IMR-90 (cell line): ENCODE measurements around the gene CBX8. TPM values are rescaled to one million over a fixed set of nuclear protein-coding genes. Genes with fewer than 3 reads are reported as not detected.

Source experiments
- ATAC-seq: fragments of 200-7000 bp; cut with Tn5 transposase; 2 replicates; pipeline ENCODE4 v1.9.1; 2020; ENCODE audit warnings: low read depth, mild to moderate bottlenecking, moderate library complexity
- BruUV-seq: library from RNA; stranded (reverse); fragments of 400-500 nt; replicated peaks from 2 replicates; lab custom pipeline; 2021; lab: Mats Ljungman, UMichigan
- CTCF ChIA-PET: fragments of 300-600 bp; formaldehyde crosslinking; extraction: SDS; loops from one replicate; lab custom pipeline; 2021; ENCODE audit warnings: antibody characterized with exemption; lab: Yijun Ruan, JAX
- POLR2A ChIA-PET: fragments of 300-600 bp; sonication (Branson Sonifier 250); formaldehyde crosslinking; loops from one replicate; lab custom pipeline; 2022; ENCODE audit warnings: antibody characterized with exemption; ENCODE audit not compliant: unreplicated experiment; lab: Charles Lee
- DNase-seq: peaks from one replicate; pipeline ENCODE4 v3.0.0; 2013
- H2AFZ ChIP-seq: replicated peaks from 2 replicates; pipeline ENCODE3; 2013; ENCODE audit warnings: low read length, mild to moderate bottlenecking; ENCODE audit not compliant: poor library complexity
- H2AK5ac ChIP-seq: 2 replicates; pipeline ENCODE4 v1.6.1; 2013; ENCODE audit warnings: low read depth, low read length, inconsistent platforms
- H2AK9ac ChIP-seq: replicated peaks from 2 replicates; pipeline ENCODE3; 2013; ENCODE audit warnings: mild to moderate bottlenecking, low read depth, low read length, moderate library complexity; ENCODE audit not compliant: poor library complexity
- H2BK120ac ChIP-seq: 2 replicates; pipeline ENCODE4 v1.6.1; 2013; ENCODE audit warnings: low read depth, low read length, inconsistent platforms
- H2BK15ac ChIP-seq: 3 replicates; pipeline ENCODE4 v1.6.1; 2013; ENCODE audit warnings: low read depth, low read length, inconsistent platforms
- H2BK20ac ChIP-seq: 2 replicates; pipeline ENCODE4 v1.6.1; 2013; ENCODE audit warnings: low read depth, mild to moderate bottlenecking, inconsistent platforms, low read length, moderate library complexity
- H2BK5ac ChIP-seq: 2 replicates; pipeline ENCODE4 v1.6.1; 2013; ENCODE audit warnings: mild to moderate bottlenecking, low read depth, low read length, inconsistent platforms; ENCODE audit not compliant: poor library complexity, severe bottlenecking
- H3K14ac ChIP-seq: replicated peaks from 2 replicates; pipeline ENCODE4 v1.6.1; 2013; ENCODE audit warnings: low read depth, low read length, inconsistent platforms
- H3K18ac ChIP-seq: 2 replicates; pipeline ENCODE4 v1.6.1; 2013; ENCODE audit warnings: low read depth, low read length, control low read depth
- H3K23ac ChIP-seq: 2 replicates; pipeline ENCODE4 v1.6.1; 2013; ENCODE audit warnings: low read depth, low read length, inconsistent platforms
- H3K27ac ChIP-seq: 2 replicates; pipeline ENCODE4 v1.5.1; 2013; ENCODE audit warnings: mild to moderate bottlenecking, control low read depth, low read length; ENCODE audit not compliant: insufficient read depth
- H3K27me3 ChIP-seq: 2 replicates; pipeline ENCODE4 v1.6.1; 2013; ENCODE audit warnings: low read length; ENCODE audit not compliant: control insufficient read depth, insufficient read depth
- H3K36me3 ChIP-seq: 2 replicates; pipeline ENCODE4 v1.6.1; 2013; ENCODE audit warnings: low read length, mixed read lengths; ENCODE audit not compliant: control insufficient read depth, insufficient read depth
- H3K4ac ChIP-seq: 2 replicates; pipeline ENCODE4 v1.6.1; 2013; ENCODE audit warnings: low read depth, low read length, inconsistent platforms
- H3K4me1 ChIP-seq: 2 replicates; pipeline ENCODE4 v1.6.1; 2013; ENCODE audit warnings: low read length, mixed read lengths; ENCODE audit not compliant: control insufficient read depth, insufficient read depth
- H3K4me2 ChIP-seq: 2 replicates; pipeline ENCODE4 v1.6.1; 2013; ENCODE audit warnings: low read depth, mild to moderate bottlenecking, control low read depth, low read length, moderate library complexity
- H3K4me3 ChIP-seq: 2 replicates; pipeline ENCODE4 v1.5.1; 2013; ENCODE audit warnings: low read depth, mild to moderate bottlenecking, control low read depth, low read length, moderate library complexity; ENCODE audit not compliant: insufficient read depth
- H3K56ac ChIP-seq: 2 replicates; pipeline ENCODE4 v1.6.1; 2013; ENCODE audit warnings: low read length, inconsistent platforms; ENCODE audit not compliant: insufficient read depth; ENCODE audit errors: extremely low read depth
- H3K79me1 ChIP-seq, 2 experiments: 2 replicates each; pipeline ENCODE4 v1.6.1; 2013; ENCODE audit warnings: low read length in 2 of 2, inconsistent platforms in 1 of 2, low read depth in 1 of 2
- H3K9ac ChIP-seq: 2 replicates; pipeline ENCODE4 v1.6.1; 2013; ENCODE audit warnings: low read depth, low read length, control low read depth
- H3K9me1 ChIP-seq: 2 replicates; pipeline ENCODE4 v1.6.1; 2013; ENCODE audit warnings: low read length, inconsistent platforms; ENCODE audit not compliant: insufficient read depth
- H3K9me3 ChIP-seq: 2 replicates; pipeline ENCODE4 v1.6.1; 2013; ENCODE audit warnings: low read length; ENCODE audit not compliant: control insufficient read depth, insufficient read depth
- H4K20me1 ChIP-seq: 2 replicates; pipeline ENCODE4 v1.6.1; 2013; ENCODE audit warnings: low read length, inconsistent platforms; ENCODE audit not compliant: insufficient read depth
- H4K5ac ChIP-seq: 2 replicates; pipeline ENCODE4 v1.6.1; 2013; ENCODE audit warnings: mild to moderate bottlenecking, low read depth, low read length, control low read depth
- H4K8ac ChIP-seq, 2 experiments: 2 replicates each; pipeline ENCODE4 v1.6.1; 2013; ENCODE audit warnings: low read depth in 2 of 2, low read length in 2 of 2, control low read depth in 1 of 2, inconsistent platforms in 1 of 2
- H4K91ac ChIP-seq: 2 replicates; pipeline ENCODE4 v1.6.1; 2013; ENCODE audit warnings: low read depth, low read length, inconsistent platforms; ENCODE audit not compliant: insufficient read depth
- BHLHE40 ChIP-seq: fragments of 150-350 bp; IDR thresholded peaks from 2 replicates; pipeline ENCODE4 v1.6.1; 2016; ENCODE audit warnings: mild to moderate bottlenecking, low read depth, low read length
- CEBPB ChIP-seq: IDR thresholded peaks from 2 replicates; pipeline ENCODE4 v1.6.1; 2012; ENCODE audit warnings: low read depth, low read length, improper control_type of control experiment
- CHD1 ChIP-seq: IDR thresholded peaks from 2 replicates; pipeline ENCODE4 v1.6.1; 2012; ENCODE audit warnings: low read depth, low read length, improper control_type of control experiment
- FOS ChIP-seq: fragments of 150-350 bp; IDR thresholded peaks from 2 replicates; pipeline ENCODE4 v1.6.1; 2016; ENCODE audit warnings: low read depth, low read length
- MAFK ChIP-seq: IDR thresholded peaks from 2 replicates; pipeline ENCODE4 v1.6.1; 2012; ENCODE audit warnings: low read depth, low read length, improper control_type of control experiment
- MAZ ChIP-seq: IDR thresholded peaks from 2 replicates; pipeline ENCODE4 v1.6.1; 2012; ENCODE audit warnings: low read depth, mild to moderate bottlenecking, low read length, improper control_type of control experiment, moderate library complexity, borderline replicate concordance
- MXI1 ChIP-seq: IDR thresholded peaks from 2 replicates; pipeline ENCODE4 v1.6.1; 2012; ENCODE audit warnings: low read depth, mild to moderate bottlenecking, low read length, moderate library complexity, borderline replicate concordance
- NFE2L2 ChIP-seq: fragments of 150-350 bp; IDR thresholded peaks from 2 replicates; pipeline ENCODE4 v1.6.1; 2016; ENCODE audit warnings: low read depth, mild to moderate bottlenecking, low read length
- POLR2A ChIP-seq: IDR thresholded peaks from 2 replicates; pipeline ENCODE4 v1.6.1; 2012; ENCODE audit warnings: mild to moderate bottlenecking, low read depth, low read length
- RAD21 ChIP-seq: IDR thresholded peaks from 2 replicates; pipeline ENCODE4 v1.6.1; 2012; ENCODE audit warnings: low read length, improper control_type of control experiment
- RCOR1 ChIP-seq: IDR thresholded peaks from 2 replicates; pipeline ENCODE4 v1.6.1; 2012; ENCODE audit warnings: mild to moderate bottlenecking, low read length, improper control_type of control experiment; ENCODE audit not compliant: insufficient replicate concordance
- RFX5 ChIP-seq: IDR thresholded peaks from 2 replicates; pipeline ENCODE4 v1.8.0; 2012; ENCODE audit warnings: low read depth, mild to moderate bottlenecking, low read length, moderate library complexity
- WGBS, 2 experiments: methylation state at CpG; one replicate each; pipeline versions ENCODE4 v1.1.5 to v1.1.7; 2013; ENCODE audit warnings: missing lambda C conversion rate in 2 of 2; ENCODE audit not compliant: insufficient read length in 1 of 2; ENCODE audit errors: extremely low coverage in 2 of 2; 5-methylcytosine and 5-hydroxymethylcytosine counted together
- dilution Hi-C: fragments of 300-500 bp; cut with HindIII; formaldehyde crosslinking; loops from one replicate; pipeline ENCODE4 v1.14.3; 2018; ENCODE audit warnings: low sequenced_read_pairs; ENCODE audit not compliant: unreplicated experiment
- in situ Hi-C: fragments of 300-500 bp; cut with MboI; formaldehyde crosslinking; loops from 3 replicates; pipeline ENCODE4 v1.14.3; 2019; ENCODE audit warnings: low sequenced_read_pairs, inconsistent platforms, mixed read lengths
- intact Hi-C: fragments of 100-400 bp; cut with micrococcal nuclease; formaldehyde crosslinking; loops from 2 replicates; pipeline ENCODE4 v1.10.0; 2022
- polyA plus RNA-seq, 3 experiments: library from polyadenylated mRNA; depleted of rRNA; stranded (reverse); fragments of >200 nt; gene quantifications; 2 replicates each; pipeline ENCODE4 v1.2.3, GENCODE V29; 2012; ENCODE audit warnings: low replicate concordance in 1 of 3
- total RNA-seq: library from RNA; depleted of rRNA; stranded (reverse); fragments of >200 nt; gene quantifications from 2 replicates; pipeline ENCODE4 v1.2.3, GENCODE V29; 2012
- TF ChIP-seq, protein P1 (sequence below): conservative IDR thresholded peaks from 2 replicates; pipeline ENCODE4 v1.5.1; 2012; ENCODE audit warnings: mild to moderate bottlenecking, low read depth, low read length, improper control_type of control experiment
- TF ChIP-seq, protein P2 (sequence below): fragments of 150-350 bp; IDR thresholded peaks from 2 replicates; pipeline ENCODE4 v1.6.1; 2017; ENCODE audit warnings: mild to moderate bottlenecking, antibody characterized with exemption, low read length, low read depth
- TF ChIP-seq, protein P3 (sequence below): fragments of 150-350 bp; IDR thresholded peaks from 2 replicates; pipeline ENCODE4 v1.6.1; 2016; ENCODE audit warnings: low read depth, mild to moderate bottlenecking, low read length, moderate library complexity, borderline replicate concordance

CBX8 gene
- total and polyA plus RNA-seq, 2 of the 4 experiments (the other 2 are of a cell fraction), result 3.2 to 5.4 TPM

DNA sequence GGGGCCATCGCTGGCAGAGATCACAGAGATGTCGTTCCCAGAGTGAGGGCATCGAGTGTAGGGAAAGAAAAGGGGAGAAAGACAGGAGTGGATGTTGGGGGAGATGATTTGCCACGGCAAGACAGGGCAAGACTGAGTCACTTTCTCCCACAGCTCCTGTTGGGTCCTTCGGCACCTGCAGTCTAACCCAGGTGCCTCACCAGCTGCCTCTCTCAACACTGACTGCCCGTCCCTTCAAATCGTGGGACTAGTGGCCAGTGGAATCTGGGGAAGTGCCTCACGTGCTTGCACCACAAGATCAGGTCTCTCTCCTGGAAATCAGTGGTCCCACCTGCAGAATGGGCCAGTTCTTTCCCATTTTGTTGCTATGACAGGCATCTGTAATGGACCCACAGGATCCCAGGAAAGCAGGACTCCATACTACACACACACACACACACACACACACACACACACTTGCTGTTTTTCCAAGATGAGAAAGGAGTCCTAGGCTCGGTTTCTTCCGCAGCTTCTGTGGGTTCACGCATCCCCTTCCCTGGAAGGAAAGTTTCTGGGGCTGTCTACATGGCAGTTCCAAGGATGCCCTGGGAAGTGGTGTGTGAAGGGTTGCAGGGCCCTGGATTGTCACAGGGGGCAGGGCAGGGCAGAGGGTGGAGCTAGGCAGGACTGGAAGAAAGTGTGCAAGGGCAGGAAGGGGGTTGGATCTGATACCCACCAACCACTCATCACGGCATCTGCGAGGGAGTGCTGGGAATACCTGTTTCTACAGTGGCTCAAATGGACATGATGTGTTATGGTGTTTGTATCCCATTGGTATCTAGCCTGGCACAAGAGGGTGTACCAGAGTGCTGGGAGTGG is 10.2 kb upstream of the CBX8 start:
- Histone ChIP-seq H2BK15ac (no peak overlapping the region), H3K4me1 (peaks cover 8% of the 10 kb centered on the region), H2BK20ac (no peak overlapping the region), H2BK120ac (no peak overlapping the region), H3K18ac (no peak overlapping the region), H2AFZ (no peak overlapping the region), H2AK5ac (no peak overlapping the region), H3K14ac (no peak overlapping the region), H3K56ac (no peak overlapping the region), H3K4me2 (no peak overlapping the region), H3K4me3 (no peak overlapping the region), H4K8ac (no peak overlapping the region), H2AK9ac (no peak overlapping the region), H3K9me1 (no peaks in the 10 kb centered on the region), H3K79me1 (no peaks in the 10 kb centered on the region), H4K91ac (no peak overlapping the region), H3K9ac (no peak overlapping the region), H3K27ac (no peak overlapping the region), H3K9me3 (peaks cover 11% of the 10 kb centered on the region; the same call in 1 of the 2 replicates), H3K4ac (no peak overlapping the region), H3K36me3 (no peaks in the 10 kb centered on the region), H3K23ac (no peak overlapping the region), H3K27me3 (peaks cover 97% of the 10 kb centered on the region), H2BK5ac (no peak overlapping the region), H4K5ac (no peak overlapping the region), H4K20me1 (peaks cover 4% of the 10 kb centered on the region; the same call in 1 of the 2 replicates)
- ChIA-PET CTCF (no interaction called here), POLR2A (no interaction called here)
- in situ Hi-C loops, result no loop called here
- intact Hi-C loops, result no loop called here
- WGBS, 2 experiments, result 0% methylated on average over 2 of the region's 13 CpGs; no CpG with 5 or more reads in 1 of the 2 experiments
- ATAC-seq (no peak), DNase-seq (no peak)
- BruUV-seq, result no TSS peak
- dilution Hi-C loops, result no loop called here
- TF ChIP-seq POLR2A (no peak), RCOR1 (no peak), NFE2L2 (no peak), FOS (no peak), MAFK (no peak), MXI1 (no peak), CHD1 (no peak), BHLHE40 (no peak), RFX5 (no peak), MAZ (no peak), CEBPB (no peak), RAD21 (no peak)
- TF ChIP-seq, protein P1, sequence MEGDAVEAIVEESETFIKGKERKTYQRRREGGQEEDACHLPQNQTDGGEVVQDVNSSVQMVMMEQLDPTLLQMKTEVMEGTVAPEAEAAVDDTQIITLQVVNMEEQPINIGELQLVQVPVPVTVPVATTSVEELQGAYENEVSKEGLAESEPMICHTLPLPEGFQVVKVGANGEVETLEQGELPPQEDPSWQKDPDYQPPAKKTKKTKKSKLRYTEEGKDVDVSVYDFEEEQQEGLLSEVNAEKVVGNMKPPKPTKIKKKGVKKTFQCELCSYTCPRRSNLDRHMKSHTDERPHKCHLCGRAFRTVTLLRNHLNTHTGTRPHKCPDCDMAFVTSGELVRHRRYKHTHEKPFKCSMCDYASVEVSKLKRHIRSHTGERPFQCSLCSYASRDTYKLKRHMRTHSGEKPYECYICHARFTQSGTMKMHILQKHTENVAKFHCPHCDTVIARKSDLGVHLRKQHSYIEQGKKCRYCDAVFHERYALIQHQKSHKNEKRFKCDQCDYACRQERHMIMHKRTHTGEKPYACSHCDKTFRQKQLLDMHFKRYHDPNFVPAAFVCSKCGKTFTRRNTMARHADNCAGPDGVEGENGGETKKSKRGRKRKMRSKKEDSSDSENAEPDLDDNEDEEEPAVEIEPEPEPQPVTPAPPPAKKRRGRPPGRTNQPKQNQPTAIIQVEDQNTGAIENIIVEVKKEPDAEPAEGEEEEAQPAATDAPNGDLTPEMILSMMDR, result no peak
- TF ChIP-seq, protein P2, sequence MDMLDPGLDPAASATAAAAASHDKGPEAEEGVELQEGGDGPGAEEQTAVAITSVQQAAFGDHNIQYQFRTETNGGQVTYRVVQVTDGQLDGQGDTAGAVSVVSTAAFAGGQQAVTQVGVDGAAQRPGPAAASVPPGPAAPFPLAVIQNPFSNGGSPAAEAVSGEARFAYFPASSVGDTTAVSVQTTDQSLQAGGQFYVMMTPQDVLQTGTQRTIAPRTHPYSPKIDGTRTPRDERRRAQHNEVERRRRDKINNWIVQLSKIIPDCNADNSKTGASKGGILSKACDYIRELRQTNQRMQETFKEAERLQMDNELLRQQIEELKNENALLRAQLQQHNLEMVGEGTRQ, result no peak
- TF ChIP-seq, protein P3, sequence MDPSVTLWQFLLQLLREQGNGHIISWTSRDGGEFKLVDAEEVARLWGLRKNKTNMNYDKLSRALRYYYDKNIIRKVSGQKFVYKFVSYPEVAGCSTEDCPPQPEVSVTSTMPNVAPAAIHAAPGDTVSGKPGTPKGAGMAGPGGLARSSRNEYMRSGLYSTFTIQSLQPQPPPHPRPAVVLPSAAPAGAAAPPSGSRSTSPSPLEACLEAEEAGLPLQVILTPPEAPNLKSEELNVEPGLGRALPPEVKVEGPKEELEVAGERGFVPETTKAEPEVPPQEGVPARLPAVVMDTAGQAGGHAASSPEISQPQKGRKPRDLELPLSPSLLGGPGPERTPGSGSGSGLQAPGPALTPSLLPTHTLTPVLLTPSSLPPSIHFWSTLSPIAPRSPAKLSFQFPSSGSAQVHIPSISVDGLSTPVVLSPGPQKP, result no peak
